ENCODE data around the gene CBY2. TPM values are rescaled to one million over a fixed set of nuclear protein-coding genes. Genes with fewer than 3 reads are reported as not detected.

Gene CBY2
- polyA plus RNA-seq, 1 experiment, result not detected

- Histone ChIP-seq H3K27ac (ENCODE audit: low read depth, low read length) (no peak overlapping the region), H3K27me3 (ENCODE audit: control insufficient read depth, insufficient read depth, low read length) (peaks cover 8% of the 10 kb centered on the region), H3K9me3 (ENCODE audit: control insufficient read depth, insufficient read depth, low read length) (no peaks in the 10 kb centered on the region), H3K4me3 (ENCODE audit: low read depth, low read length) (no peak overlapping the region)
- no peak for DNase-seq (ENCODE audit: low read depth, low spot score)
- no peak for TF ChIP-seq CTCF (IDR thresholded peaks at IDR 0.05; ENCODE audit: low read depth, low read length)
- POLR2A ChIA-PET, result no interaction called here
- CTCF ChIA-PET, result no interaction called here
Measured at GRCh38 chr13:45702869-45703391, 810 bp downstream of the CBY2 start.

GRCh38 chr13:45704211-45704739 lies 2.2 kb downstream of the CBY2 start:
- no peaks in the 10 kb centered on the region for H3K9me3 ChIP-seq (ENCODE audit: control insufficient read depth, insufficient read depth, low read length)
- H3K27ac ChIP-seq (ENCODE audit: low read depth, low read length), result no peak overlapping the region
- H3K4me3 ChIP-seq (ENCODE audit: low read depth, low read length), result no peak overlapping the region
- H3K27me3 ChIP-seq (ENCODE audit: control insufficient read depth, insufficient read depth, low read length), result peaks cover 8% of the 10 kb centered on the region
- ChIA-PET POLR2A (no interaction called here), CTCF (no interaction called here)
- no peak for TF ChIP-seq CTCF (IDR thresholded peaks at IDR 0.05; ENCODE audit: low read depth, low read length)
- DNase-seq (ENCODE audit: low read depth, low spot score), result no peak

- peaks cover 8% of the 10 kb centered on the region for H3K27me3 ChIP-seq (ENCODE audit: control insufficient read depth, insufficient read depth, low read length)
- no peak for DNase-seq (ENCODE audit: low read depth, low spot score)
- ChIA-PET POLR2A (no interaction called here), CTCF (no interaction called here)
- no peak overlapping the region for H3K27ac ChIP-seq (ENCODE audit: low read depth, low read length)
- H3K4me3 ChIP-seq (ENCODE audit: low read depth, low read length), result no peak overlapping the region
- H3K9me3 ChIP-seq (ENCODE audit: control insufficient read depth, insufficient read depth, low read length), result no peaks in the 10 kb centered on the region
- no peak for TF ChIP-seq CTCF (IDR thresholded peaks at IDR 0.05; ENCODE audit: low read depth, low read length)
Measured at GRCh38 chr13:45704854-45705695, 3.0 kb downstream of the CBY2 start.

- no peak for DNase-seq (ENCODE audit: low read depth, low spot score)
- no peak overlapping the region for H3K4me3 ChIP-seq (ENCODE audit: low read depth, low read length)
- CTCF ChIA-PET, result no interaction called here
- no peak for TF ChIP-seq CTCF (IDR thresholded peaks at IDR 0.05; ENCODE audit: low read depth, low read length)
- POLR2A ChIA-PET, result no interaction called here
- no peak overlapping the region for H3K27ac ChIP-seq (ENCODE audit: low read depth, low read length)
- no peaks in the 10 kb centered on the region for H3K9me3 ChIP-seq (ENCODE audit: control insufficient read depth, insufficient read depth, low read length)
- H3K27me3 ChIP-seq (ENCODE audit: control insufficient read depth, insufficient read depth, low read length), result peaks cover 8% of the 10 kb centered on the region
Measured at GRCh38 chr13:45705918-45706317, 3.8 kb downstream of the CBY2 start.

GRCh38 chr13:45707516-45708100 lies 5.5 kb downstream of the CBY2 start:
- no peak for TF ChIP-seq CTCF (IDR thresholded peaks at IDR 0.05; ENCODE audit: low read depth, low read length)
- H3K27ac ChIP-seq (ENCODE audit: low read depth, low read length), result no peak overlapping the region
- ChIA-PET POLR2A (no interaction called here), CTCF (no interaction called here)
- H3K4me3 ChIP-seq (ENCODE audit: low read depth, low read length), result no peak overlapping the region
- DNase-seq (ENCODE audit: low read depth, low spot score), result no peak
- peaks cover 8% of the 10 kb centered on the region for H3K27me3 ChIP-seq (ENCODE audit: control insufficient read depth, insufficient read depth, low read length)
- no peaks in the 10 kb centered on the region for H3K9me3 ChIP-seq (ENCODE audit: control insufficient read depth, insufficient read depth, low read length)

Data from AG04450 (cell line).